Transverse colon (tissue), 4 donors: Measurements from ENCODE around the gene MACO1.

ENCODE experiments used
- EP300 ChIP-seq: sonication (generic); formaldehyde crosslinking; IDR thresholded peaks from one replicate; pipeline ENCODE4 v1.6.1; 2017; ENCODE audit warnings: antibody characterized with exemption, low read depth
- POLR2A ChIP-seq: fragments of 450-650 bp; IDR thresholded peaks from one replicate; pipeline ENCODE4 v1.6.1; 2016; ENCODE audit warnings: antibody characterized with exemption, mild to moderate bottlenecking, moderate library complexity
- POLR2AphosphoS5 ChIP-seq, 3 donors: sonication (generic); formaldehyde crosslinking; IDR thresholded peaks; one replicate each; pipeline ENCODE4 v1.6.1; 2016; ENCODE audit warnings: antibody characterized with exemption in 3 of 3
- TF ChIP-seq, protein P1 (sequence below), 5 experiments: fragments of 200-600 bp in 3 of 5; fragments of 450-650 bp in 2 of 5; sonication (generic) in 3 of 5; IDR thresholded peaks; 1 replicate in 2 of 5; 2 replicates in 3 of 5; pipeline ENCODE4 v1.5.1; 2016 to 2017; ENCODE audit warnings: antibody characterized with exemption in 5 of 5, inconsistent platforms in 3 of 5, mild to moderate bottlenecking in 2 of 5, moderate library complexity in 1 of 5

- TF ChIP-seq POLR2A (no peak), POLR2AphosphoS5 (IDR thresholded peaks at IDR 0.05) (no peak), EP300 (no peak)
- TF ChIP-seq, protein P1, sequence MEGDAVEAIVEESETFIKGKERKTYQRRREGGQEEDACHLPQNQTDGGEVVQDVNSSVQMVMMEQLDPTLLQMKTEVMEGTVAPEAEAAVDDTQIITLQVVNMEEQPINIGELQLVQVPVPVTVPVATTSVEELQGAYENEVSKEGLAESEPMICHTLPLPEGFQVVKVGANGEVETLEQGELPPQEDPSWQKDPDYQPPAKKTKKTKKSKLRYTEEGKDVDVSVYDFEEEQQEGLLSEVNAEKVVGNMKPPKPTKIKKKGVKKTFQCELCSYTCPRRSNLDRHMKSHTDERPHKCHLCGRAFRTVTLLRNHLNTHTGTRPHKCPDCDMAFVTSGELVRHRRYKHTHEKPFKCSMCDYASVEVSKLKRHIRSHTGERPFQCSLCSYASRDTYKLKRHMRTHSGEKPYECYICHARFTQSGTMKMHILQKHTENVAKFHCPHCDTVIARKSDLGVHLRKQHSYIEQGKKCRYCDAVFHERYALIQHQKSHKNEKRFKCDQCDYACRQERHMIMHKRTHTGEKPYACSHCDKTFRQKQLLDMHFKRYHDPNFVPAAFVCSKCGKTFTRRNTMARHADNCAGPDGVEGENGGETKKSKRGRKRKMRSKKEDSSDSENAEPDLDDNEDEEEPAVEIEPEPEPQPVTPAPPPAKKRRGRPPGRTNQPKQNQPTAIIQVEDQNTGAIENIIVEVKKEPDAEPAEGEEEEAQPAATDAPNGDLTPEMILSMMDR (IDR thresholded peaks at IDR 0.05): peak in 2 of 5 experiments; percentile 13 to 22
These were observed 92.8 kb downstream of the MACO1 start for GRCh38 chr1:25523542-25523941.
